IPS DF 6.9 (cell line): ENCODE data around the gene LPCAT2.

Experiments used
- DNase-seq: peaks from one replicate; pipeline ENCODE4 v3.0.0-alpha.2; 2013; ENCODE audit warnings: low read depth, low spot score
- H3K27ac ChIP-seq: one replicate; pipeline ENCODE4 v1.5.1; 2013; ENCODE audit warnings: low read length, control low read depth
- H3K27me3 ChIP-seq: 2 replicates; pipeline ENCODE4 v1.6.1; 2013; ENCODE audit warnings: mild to moderate bottlenecking, low read length; ENCODE audit not compliant: control insufficient read depth, insufficient read depth
- H3K36me3 ChIP-seq: 2 replicates; pipeline ENCODE4 v1.6.1; 2013; ENCODE audit warnings: low read length; ENCODE audit not compliant: control insufficient read depth, insufficient read depth
- H3K4me1 ChIP-seq: 2 replicates; pipeline ENCODE4 v1.6.1; 2013; ENCODE audit warnings: low read length; ENCODE audit not compliant: control insufficient read depth, insufficient read depth
- H3K4me3 ChIP-seq: 2 replicates; pipeline ENCODE4 v1.5.1; 2013; ENCODE audit warnings: mild to moderate bottlenecking, low read length
- H3K9me3 ChIP-seq: 2 replicates; pipeline ENCODE4 v1.6.1; 2013; ENCODE audit warnings: low read length, inconsistent platforms; ENCODE audit not compliant: control insufficient read depth, insufficient read depth
- WGBS: extraction: QIAGEN DNeasy Blood & Tissue Kit; methylation state at CpG from one replicate; pipeline ENCODE4 v1.1.7; 2013; ENCODE audit warnings: mixed read lengths, missing lambda C conversion rate; ENCODE audit not compliant: insufficient read length, insufficient coverage; 5-methylcytosine and 5-hydroxymethylcytosine counted together

Gene LPCAT2

GRCh38 chr16:55568207-55568606 lies 59.3 kb downstream of the LPCAT2 start:
- H3K36me3 ChIP-seq: no peaks in the 10 kb centered on the region
- H3K27me3 ChIP-seq: no peaks in the 10 kb centered on the region
- no peak for DNase-seq
- no CpG with 5 or more reads among the region's 3 CpGs for WGBS
- no peak overlapping the region for H3K4me3 ChIP-seq
- H3K4me1 ChIP-seq: no peaks in the 10 kb centered on the region
- H3K9me3 ChIP-seq: no peaks in the 10 kb centered on the region
- no peak overlapping the region for H3K27ac ChIP-seq

GRCh38 chr16:55569025-55569424 lies 60.2 kb downstream of the LPCAT2 start:
- WGBS: no CpG with 5 or more reads among the region's 1 CpG
- Histone ChIP-seq H3K9me3 (no peaks in the 10 kb centered on the region), H3K27ac (no peak overlapping the region), H3K4me3 (no peak overlapping the region), H3K27me3 (no peaks in the 10 kb centered on the region), H3K4me1 (no peaks in the 10 kb centered on the region), H3K36me3 (no peaks in the 10 kb centered on the region)
- DNase-seq: no peak

- no peak overlapping the region for H3K27ac ChIP-seq
- no CpG with 5 or more reads among the region's 5 CpGs for WGBS
These were observed 61.3 kb downstream of the LPCAT2 start for GRCh38 chr16:55570159-55570558.

DNA sequence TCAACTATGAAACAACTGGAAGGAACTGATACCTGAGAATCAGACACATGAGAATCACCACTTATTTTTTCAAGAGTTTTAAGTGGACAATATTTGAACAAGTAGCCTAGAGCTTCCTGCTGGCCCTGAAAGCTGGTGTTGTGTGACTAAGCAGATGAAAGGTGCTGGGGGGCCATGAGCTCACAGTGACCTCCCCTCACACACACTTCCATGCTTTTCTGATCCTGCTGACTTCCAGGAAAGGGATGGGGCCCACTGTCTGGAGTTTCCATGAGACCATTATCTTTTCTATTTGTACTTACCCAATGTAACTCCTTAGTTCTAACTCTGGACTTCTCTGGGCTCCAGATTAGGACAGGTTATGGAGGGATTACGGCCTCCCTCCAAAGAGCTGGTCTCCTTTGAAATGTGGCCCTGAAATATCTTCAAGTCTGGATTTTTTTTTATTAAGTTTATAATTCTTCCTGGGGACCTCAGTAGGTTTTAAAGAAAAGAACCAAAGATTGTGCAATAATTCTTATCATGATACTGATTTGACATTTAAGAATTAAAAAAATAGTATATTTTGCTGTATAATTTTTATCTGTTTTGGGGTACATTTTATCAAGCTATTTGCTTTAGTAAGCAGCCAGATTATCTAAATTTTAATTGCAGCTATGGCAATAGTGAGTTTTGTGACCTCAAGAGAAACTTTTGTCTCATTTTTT lies 62.5 kb downstream of the LPCAT2 start:
- no peaks in the 10 kb centered on the region for H3K9me3 ChIP-seq
- DNase-seq: no peak
- no CpG with 5 or more reads among the region's 1 CpG for WGBS
- no peaks in the 10 kb centered on the region for H3K4me1 ChIP-seq
- H3K27ac ChIP-seq: no peak overlapping the region
- H3K36me3 ChIP-seq: no peaks in the 10 kb centered on the region
- H3K4me3 ChIP-seq: no peak overlapping the region
- H3K27me3 ChIP-seq: no peaks in the 10 kb centered on the region

More at GRCh38 chr16:55570159-55570558, 61.3 kb downstream of the LPCAT2 start:
- H3K27me3 ChIP-seq: no peaks in the 10 kb centered on the region
- DNase-seq: no peak
- no peaks in the 10 kb centered on the region for H3K36me3 ChIP-seq
- no peaks in the 10 kb centered on the region for H3K9me3 ChIP-seq
- no peaks in the 10 kb centered on the region for H3K4me1 ChIP-seq
- no peak overlapping the region for H3K4me3 ChIP-seq

GRCh38 chr16:55572439-55572838 lies 63.6 kb downstream of the LPCAT2 start:
- no peaks in the 10 kb centered on the region for H3K4me1 ChIP-seq
- no peaks in the 10 kb centered on the region for H3K36me3 ChIP-seq
- no peak overlapping the region for H3K27ac ChIP-seq
- DNase-seq: no peak
- H3K27me3 ChIP-seq: no peaks in the 10 kb centered on the region
- H3K9me3 ChIP-seq: no peaks in the 10 kb centered on the region
- WGBS: no CpG with 5 or more reads among the region's 4 CpGs
- H3K4me3 ChIP-seq: no peak overlapping the region

- Histone ChIP-seq H3K27ac (no peak overlapping the region), H3K36me3 (no peaks in the 10 kb centered on the region), H3K9me3 (no peaks in the 10 kb centered on the region), H3K4me1 (no peaks in the 10 kb centered on the region), H3K27me3 (no peaks in the 10 kb centered on the region), H3K4me3 (no peak overlapping the region)
- no CpG with 5 or more reads among the region's 2 CpGs for WGBS
- no peak for DNase-seq
These were observed 65.9 kb downstream of the LPCAT2 start for GRCh38 chr16:55574811-55575210.

- Histone ChIP-seq H3K4me1 (no peaks in the 10 kb centered on the region), H3K36me3 (no peaks in the 10 kb centered on the region)
- WGBS: no CpG with 5 or more reads among the region's 1 CpG
These were observed 66.6 kb downstream of the LPCAT2 start for GRCh38 chr16:55575496-55575895.

GRCh38 chr16:55576384-55576783 lies 67.5 kb downstream of the LPCAT2 start:
- Histone ChIP-seq H3K9me3 (no peaks in the 10 kb centered on the region), H3K27ac (no peak overlapping the region), H3K4me3 (no peak overlapping the region), H3K4me1 (no peaks in the 10 kb centered on the region), H3K36me3 (no peaks in the 10 kb centered on the region), H3K27me3 (no peaks in the 10 kb centered on the region)
- no CpG with 5 or more reads among the region's 2 CpGs for WGBS
- DNase-seq: no peak

More at GRCh38 chr16:55575496-55575895, 66.6 kb downstream of the LPCAT2 start:
- no peak overlapping the region for H3K27ac ChIP-seq
- DNase-seq: no peak
- H3K9me3 ChIP-seq: no peaks in the 10 kb centered on the region
- no peaks in the 10 kb centered on the region for H3K27me3 ChIP-seq
- no peak overlapping the region for H3K4me3 ChIP-seq

DNA sequence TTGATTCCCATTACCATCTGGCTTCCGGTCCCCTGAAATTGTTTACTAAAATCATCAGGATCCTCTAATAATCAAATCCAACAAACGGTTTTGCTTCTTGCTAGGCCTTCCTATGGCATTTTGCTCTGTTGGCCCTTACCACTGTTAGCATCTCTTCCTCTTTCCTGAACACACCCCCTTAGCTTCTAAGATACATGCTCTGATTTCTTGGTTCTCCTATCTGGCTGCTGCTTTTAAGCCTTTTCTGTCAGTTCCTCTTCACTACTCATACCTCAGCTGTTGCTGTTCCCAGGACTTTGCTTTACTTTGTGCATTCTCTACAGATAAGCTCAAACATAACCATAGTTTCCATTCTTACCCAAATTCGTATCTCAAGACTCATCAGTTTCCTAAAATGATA lies 69.0 kb downstream of the LPCAT2 start:
- WGBS: no CpG with 5 or more reads among the region's 3 CpGs
- Histone ChIP-seq H3K9me3 (no peaks in the 10 kb centered on the region), H3K4me3 (no peak overlapping the region), H3K27ac (no peak overlapping the region), H3K4me1 (no peaks in the 10 kb centered on the region), H3K36me3 (no peaks in the 10 kb centered on the region), H3K27me3 (no peaks in the 10 kb centered on the region)
- DNase-seq: no peak

DNA sequence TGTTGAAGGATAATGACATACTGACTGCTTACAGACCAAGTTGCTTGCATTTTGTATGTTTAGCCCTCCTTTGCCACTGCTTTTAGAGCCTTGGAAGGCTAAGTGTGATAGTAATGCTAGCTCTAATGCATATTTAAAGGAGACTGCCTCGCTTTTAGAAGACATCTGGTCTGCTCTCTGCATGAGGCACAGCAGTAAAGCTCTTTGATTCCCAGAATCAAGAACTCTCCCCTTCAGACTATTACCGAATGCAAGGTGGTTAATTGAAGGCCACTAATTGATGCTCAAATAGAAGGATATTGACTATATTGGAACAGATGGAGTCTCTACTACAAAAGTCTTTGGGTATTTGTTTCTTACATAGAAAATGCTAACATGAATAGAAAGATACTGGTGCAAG lies 76.8 kb downstream of the LPCAT2 start:
- no peak overlapping the region for H3K4me3 ChIP-seq
- no peaks in the 10 kb centered on the region for H3K27me3 ChIP-seq
- DNase-seq: no peak
- no peaks in the 10 kb centered on the region for H3K36me3 ChIP-seq
- no CpG with 5 or more reads among the region's 2 CpGs for WGBS
- H3K9me3 ChIP-seq: no peaks in the 10 kb centered on the region
- H3K4me1 ChIP-seq: no peaks in the 10 kb centered on the region
- H3K27ac ChIP-seq: no peak overlapping the region

- no peak overlapping the region for H3K4me3 ChIP-seq
- no peak for DNase-seq
- no peaks in the 10 kb centered on the region for H3K27me3 ChIP-seq
- no peaks in the 10 kb centered on the region for H3K4me1 ChIP-seq
- H3K27ac ChIP-seq: no peak overlapping the region
- no CpG with 5 or more reads among the region's 6 CpGs for WGBS
- H3K9me3 ChIP-seq: no peaks in the 10 kb centered on the region
- no peaks in the 10 kb centered on the region for H3K36me3 ChIP-seq
These were observed 79.9 kb downstream of the LPCAT2 start for GRCh38 chr16:55588799-55589198.
